ENCODE measurements around the gene ATP2A3. TPM values are rescaled to one million over a fixed set of nuclear protein-coding genes. Genes with fewer than 3 reads are reported as not detected.
A peak's percentile ranks its signal among the peaks of the same experiment; 100 is the strongest.

The ATP2A3 gene
- polyA plus RNA-seq, 3 donors = 6.9 to 46.5 (median 9.5) TPM

DNA sequence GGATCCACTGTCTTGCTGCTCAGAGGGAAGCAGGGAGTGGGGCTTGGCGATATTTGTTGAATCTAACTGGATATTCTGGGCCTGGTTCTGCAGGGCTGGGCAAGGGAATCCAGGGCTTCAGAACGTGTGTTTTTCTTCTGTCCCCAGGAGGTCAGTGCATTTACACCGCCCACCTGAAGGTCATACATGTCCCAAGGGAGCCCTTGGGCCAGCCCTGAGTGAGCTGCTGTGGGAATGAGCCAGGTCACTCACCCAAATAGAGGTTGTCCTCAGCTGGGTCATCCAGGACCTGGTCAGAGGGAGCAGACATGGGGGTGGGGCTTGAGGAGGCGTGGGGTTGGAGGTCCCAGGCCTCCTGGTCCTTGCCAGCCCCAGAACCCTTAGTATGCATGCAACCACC, 82.0 kb downstream of the ATP2A3 start:
- TF ChIP-seq CTCF (IDR thresholded peaks at IDR 0.05) = no peak
- no peaks in the 10 kb centered on the region for H3K9me3 Mint-ChIP-seq
- H3K4me2 ChIP-seq (replicated peaks; ENCODE audit: extremely low read depth, low read length, poor library complexity, severe bottlenecking) = no peak overlapping the region
- H3K36me3 Mint-ChIP-seq = peaks cover 36 to 44% of the 10 kb centered on the region in 2 donors
- no peak for DNase-seq
- peaks cover 14 to 17% of the 10 kb centered on the region in 2 donors for H3K36me3 ChIP-seq (replicated peaks in 1 of 2; ENCODE audit: control insufficient read depth in 1 of 2, insufficient read depth in 2 of 2, low read length in 2 of 2)
- peaks cover 21 to 23% of the 10 kb centered on the region in 2 donors for H3K4me1 ChIP-seq (ENCODE audit: control insufficient read depth in 1 of 2, insufficient read depth in 2 of 2, low read length in 2 of 2)
- no peaks in the 10 kb centered on the region for H3K27me3 ChIP-seq (ENCODE audit: control insufficient read depth in 2 of 2, insufficient read depth in 2 of 2, low read length in 2 of 2)
- no peak overlapping the region for H3K27ac Mint-ChIP-seq
- H3K4me3 Mint-ChIP-seq = no peak overlapping the region
- 89% methylated on average over 4 of the region's 4 CpGs for WGBS (ENCODE audit: insufficient coverage)
- H3K79me2 ChIP-seq (ENCODE audit: insufficient read depth, low read length) = no peaks in the 10 kb centered on the region
- peaks cover 23% of the 10 kb centered on the region for H3K4me1 Mint-ChIP-seq
- no peaks in the 10 kb centered on the region for H3K9me3 ChIP-seq (replicated peaks in 1 of 2; ENCODE audit: control insufficient read depth in 1 of 2, insufficient read depth in 1 of 2, low read length in 2 of 2)
- intact Hi-C loops (cut with micrococcal nuclease) = no loop called here
- no peaks in the 10 kb centered on the region for H4K20me1 ChIP-seq (ENCODE audit: insufficient read depth, low read length)
- no peak overlapping the region for H3K27ac ChIP-seq (ENCODE audit: low read depth in 1 of 2, low read length in 2 of 2)
- H2AFZ ChIP-seq (ENCODE audit: insufficient read depth, low read depth, low read length, poor library complexity, severe bottlenecking) = no peak overlapping the region
- H3K4me3 ChIP-seq (replicated peaks in 1 of 3; ENCODE audit: low read depth in 2 of 3, low read length in 3 of 3) = no peak overlapping the region
- peaks cover 0 to 5% (median 1%) of the 10 kb centered on the region in 3 donors for H3K27me3 Mint-ChIP-seq (ENCODE audit: low read depth in 3 of 3)
- no peak overlapping the region for H3K9ac ChIP-seq (ENCODE audit: insufficient read depth, low read length, poor library complexity, severe bottlenecking)

DNA sequence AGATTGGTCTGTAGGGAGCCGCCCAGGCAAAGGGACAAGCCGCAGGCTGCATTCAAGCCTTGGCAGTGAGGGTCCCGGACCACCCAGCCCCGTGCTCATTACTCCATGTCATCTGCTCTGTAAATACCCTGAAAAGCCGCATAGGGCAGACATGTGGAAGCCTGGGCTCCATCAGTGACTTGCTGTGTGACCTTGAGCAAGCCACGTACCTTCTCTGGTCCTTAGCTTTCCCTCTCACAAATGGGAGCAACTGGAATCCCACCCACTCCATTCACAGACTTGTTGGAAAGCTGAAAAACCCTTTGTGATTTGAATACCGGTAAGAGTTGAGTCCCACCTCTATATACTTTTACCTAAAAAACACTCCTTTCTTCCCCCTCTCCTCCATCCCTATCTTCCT, 83.3 kb downstream of the ATP2A3 start:
- H3K27ac ChIP-seq (ENCODE audit: low read depth in 1 of 2, low read length in 2 of 2) = no peak overlapping the region
- no peaks in the 10 kb centered on the region for H4K20me1 ChIP-seq (ENCODE audit: insufficient read depth, low read length)
- H3K9me3 Mint-ChIP-seq = no peaks in the 10 kb centered on the region
- peak overlapping the region in 1 of 7 donors; percentile 16 for H3K27ac Mint-ChIP-seq
- 100% methylated on average over 3 of the region's 7 CpGs for WGBS (ENCODE audit: insufficient coverage)
- peaks cover 8 to 10% of the 10 kb centered on the region in 2 donors for H3K4me1 ChIP-seq (ENCODE audit: control insufficient read depth in 1 of 2, insufficient read depth in 2 of 2, low read length in 2 of 2)
- H3K9ac ChIP-seq (ENCODE audit: insufficient read depth, low read length, poor library complexity, severe bottlenecking) = no peak overlapping the region
- no peak overlapping the region for H3K4me3 Mint-ChIP-seq
- peaks cover 17 to 23% of the 10 kb centered on the region in 2 donors for H3K36me3 ChIP-seq (replicated peaks in 1 of 2; ENCODE audit: control insufficient read depth in 1 of 2, insufficient read depth in 2 of 2, low read length in 2 of 2)
- H3K27me3 Mint-ChIP-seq (ENCODE audit: low read depth in 3 of 3) = peaks cover 0 to 5% (median 1%) of the 10 kb centered on the region in 3 donors
- H2AFZ ChIP-seq (ENCODE audit: insufficient read depth, low read depth, low read length, poor library complexity, severe bottlenecking) = no peak overlapping the region
- H3K27me3 ChIP-seq (ENCODE audit: control insufficient read depth in 2 of 2, insufficient read depth in 2 of 2, low read length in 2 of 2) = no peaks in the 10 kb centered on the region
- H3K9me3 ChIP-seq (replicated peaks in 1 of 2; ENCODE audit: control insufficient read depth in 1 of 2, insufficient read depth in 1 of 2, low read length in 2 of 2) = no peaks in the 10 kb centered on the region
- peaks cover 10% of the 10 kb centered on the region for H3K4me1 Mint-ChIP-seq
- no peak overlapping the region for H3K4me3 ChIP-seq (replicated peaks in 1 of 3; ENCODE audit: low read depth in 2 of 3, low read length in 3 of 3)
- no peaks in the 10 kb centered on the region for H3K79me2 ChIP-seq (ENCODE audit: insufficient read depth, low read length)
- TF ChIP-seq CTCF (IDR thresholded peaks at IDR 0.05) = no peak
- intact Hi-C loops (cut with micrococcal nuclease) = no loop called here
- peaks cover 45 to 49% of the 10 kb centered on the region in 2 donors for H3K36me3 Mint-ChIP-seq
- DNase-seq = no peak
- no peak overlapping the region for H3K4me2 ChIP-seq (replicated peaks; ENCODE audit: extremely low read depth, low read length, poor library complexity, severe bottlenecking)

Data from CD14-positive monocyte (primary cell).